Skeletal muscle cell (primary cell): ENCODE measurements around the gene TAS2R30.
A peak's percentile ranks its signal among the peaks of the same experiment; 100 is the strongest.

Source experiments
- DNase-seq: peaks from one replicate; pipeline ENCODE4 v3.0.0-alpha.2; 2010; ENCODE audit warnings: low read depth
- H3K4me3 ChIP-seq: 2 replicates; pipeline ENCODE4 v1.5.1; 2011; ENCODE audit warnings: low read depth, mild to moderate bottlenecking, control low read depth, low read length, moderate library complexity

Gene TAS2R30

GRCh38 chr12:11134305-11134704 is at the start of gene TAS2R30:
TAS2R30 (minus strand) TSS chr12:11134644; CDS start chr12:11134244, 400 bp downstream.
- DNase-seq, result no peak

GRCh38 chr12:11183011-11183410 is 48.6 kb upstream of the TAS2R30 start:
- no peak for DNase-seq
- H3K4me3 ChIP-seq, result no peak overlapping the region

More at GRCh38 chr12:11134305-11134704, at the start of gene TAS2R30:
- no peak within 1 kb of the TSS for H3K4me3 ChIP-seq

GRCh38 chr12:11182529-11182928 is 48.1 kb upstream of the TAS2R30 start:
- H3K4me3 ChIP-seq, result no peak overlapping the region
- no peak for DNase-seq

- H3K4me3 ChIP-seq, result no peak overlapping the region
- no peak for DNase-seq
Measured at GRCh38 chr12:11178250-11178649, 43.8 kb upstream of the TAS2R30 start.

DNA sequence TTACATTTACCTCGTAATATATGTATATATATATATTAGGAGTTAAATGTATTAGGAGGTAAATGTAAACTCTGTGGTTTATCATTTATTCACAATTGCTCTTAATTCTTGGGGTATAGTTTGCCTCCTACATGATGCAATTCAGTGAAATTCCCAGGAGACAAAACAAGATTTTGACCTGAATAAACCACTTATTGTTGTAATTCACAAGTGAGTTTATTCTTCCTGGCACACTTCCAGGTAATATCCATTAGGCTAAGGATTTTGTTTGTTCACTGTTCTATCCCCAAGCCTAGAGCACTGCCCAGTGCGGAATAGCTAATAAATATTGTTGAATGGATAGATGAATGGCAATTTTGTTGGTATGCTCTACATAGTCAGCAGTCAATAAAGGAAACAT is 39.6 kb upstream of the TAS2R30 start:
- peak; percentile 38 for DNase-seq

DNA sequence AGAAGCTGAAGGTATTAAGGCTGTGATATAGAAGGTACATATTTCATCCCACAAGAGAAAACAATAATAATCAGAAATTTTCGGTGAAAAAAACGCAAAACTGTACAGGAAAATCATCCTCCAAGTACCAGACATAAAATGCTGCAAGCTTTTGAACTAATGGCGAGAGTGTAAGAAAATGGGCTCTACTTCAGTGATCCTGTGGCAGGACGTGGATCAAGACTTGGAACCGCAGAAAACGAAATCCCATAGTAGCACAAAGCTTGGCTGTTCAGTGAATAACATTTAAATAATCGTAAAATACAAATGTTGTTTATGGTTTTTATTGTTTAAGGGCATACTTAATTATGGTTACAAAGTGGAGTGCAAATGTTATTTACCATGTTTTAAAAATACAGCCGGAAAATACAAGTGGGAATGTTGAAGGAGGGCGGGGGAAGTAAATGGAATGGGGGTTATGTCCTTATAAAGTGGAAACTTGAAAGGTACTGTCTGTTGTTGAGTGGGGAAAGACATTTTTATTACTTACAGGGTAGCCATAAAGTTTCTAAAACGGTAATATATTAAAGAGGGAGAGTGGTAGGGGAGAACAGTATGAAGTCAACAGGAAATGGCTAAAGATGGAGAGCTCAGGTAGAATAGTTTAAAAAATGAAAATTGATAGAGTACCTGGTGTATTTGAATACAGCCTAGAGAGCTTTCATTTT is 37.7 kb upstream of the TAS2R30 start:
- DNase-seq, result no peak
- H3K4me3 ChIP-seq, result peak overlapping the region; percentile 69

More for the DNA sequence above, 39.6 kb upstream of the TAS2R30 start:
- no peak overlapping the region for H3K4me3 ChIP-seq

DNA sequence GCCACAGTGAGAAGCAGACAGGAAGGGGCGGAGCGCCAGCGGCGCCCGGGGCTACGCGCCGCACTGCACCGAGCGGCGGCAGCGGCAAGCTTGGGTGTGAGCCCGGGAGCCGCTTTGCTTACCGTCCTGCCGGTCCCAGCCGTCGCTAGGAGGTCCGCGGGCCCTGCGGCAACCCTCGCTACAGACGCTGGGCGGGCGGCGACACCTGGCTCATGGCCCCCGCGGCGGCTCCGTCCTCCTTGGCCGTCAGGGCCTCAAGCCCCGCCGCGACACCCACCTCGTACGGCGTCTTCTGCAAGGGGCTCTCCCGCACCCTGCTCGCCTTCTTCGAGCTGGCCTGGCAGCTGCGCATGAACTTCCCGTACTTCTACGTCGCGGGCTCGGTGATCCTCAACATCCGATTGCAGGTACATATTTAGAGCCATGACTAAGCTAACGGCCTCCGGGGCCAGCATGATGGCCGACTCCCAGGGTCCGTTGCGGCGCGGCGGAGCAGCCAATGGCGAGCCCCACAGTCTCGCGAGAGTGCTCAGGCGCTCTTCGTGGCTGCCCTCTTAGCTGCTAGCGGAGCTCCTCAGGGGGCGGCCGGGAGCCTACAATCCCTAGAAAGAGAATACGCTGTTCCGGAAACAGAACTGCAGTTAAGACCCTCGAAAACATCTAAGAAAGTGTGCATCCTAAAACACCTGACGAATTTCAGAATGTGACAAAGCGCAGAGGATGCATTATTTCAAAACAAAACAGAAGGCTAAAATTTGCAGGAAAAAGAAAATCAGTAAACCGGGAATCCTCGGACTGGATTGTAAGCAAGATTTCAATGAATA is 36.9 kb upstream of the TAS2R30 start, which contains the start of gene SMIM10L1:
Gene SMIM10L1 (plus strand): TSS at position 50 of the 824 bp plus-strand sequence. CDS start 163 bp downstream, at position 213.
- peak within 1 kb of the TSS; percentile 69 for H3K4me3 ChIP-seq
- DNase-seq, result peak; percentile 91

DNA sequence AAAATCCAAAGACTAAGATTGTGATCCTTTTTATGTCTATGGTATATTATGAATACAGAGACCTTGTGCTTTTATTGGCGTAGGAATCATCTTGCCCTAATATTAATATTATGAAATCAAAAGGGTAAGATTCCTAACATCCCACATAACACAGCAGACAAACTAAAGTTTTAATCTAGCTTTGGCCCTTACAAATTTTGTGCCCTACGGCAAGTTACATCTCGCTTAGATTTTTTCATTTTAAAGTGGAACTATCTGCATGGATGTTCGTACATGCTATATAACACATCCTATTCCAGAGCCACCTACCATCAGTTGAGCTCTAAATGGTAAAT is 36.3 kb upstream of the TAS2R30 start:
- peak overlapping the region; percentile 69 for H3K4me3 ChIP-seq
- DNase-seq, result no peak

- no peak for DNase-seq
- H3K4me3 ChIP-seq, result no peak overlapping the region
Measured at GRCh38 chr12:11166300-11166699, 31.9 kb upstream of the TAS2R30 start.

- H3K4me3 ChIP-seq, result no peak overlapping the region
- DNase-seq, result no peak
Measured at GRCh38 chr12:11164384-11164783, 29.9 kb upstream of the TAS2R30 start.

GRCh38 chr12:11162502-11162901 is 28.1 kb upstream of the TAS2R30 start:
- DNase-seq, result no peak
- H3K4me3 ChIP-seq, result no peak overlapping the region

- H3K4me3 ChIP-seq, result no peak overlapping the region
- DNase-seq, result no peak
Measured at GRCh38 chr12:11158885-11159444, 24.5 kb upstream of the TAS2R30 start.

DNA sequence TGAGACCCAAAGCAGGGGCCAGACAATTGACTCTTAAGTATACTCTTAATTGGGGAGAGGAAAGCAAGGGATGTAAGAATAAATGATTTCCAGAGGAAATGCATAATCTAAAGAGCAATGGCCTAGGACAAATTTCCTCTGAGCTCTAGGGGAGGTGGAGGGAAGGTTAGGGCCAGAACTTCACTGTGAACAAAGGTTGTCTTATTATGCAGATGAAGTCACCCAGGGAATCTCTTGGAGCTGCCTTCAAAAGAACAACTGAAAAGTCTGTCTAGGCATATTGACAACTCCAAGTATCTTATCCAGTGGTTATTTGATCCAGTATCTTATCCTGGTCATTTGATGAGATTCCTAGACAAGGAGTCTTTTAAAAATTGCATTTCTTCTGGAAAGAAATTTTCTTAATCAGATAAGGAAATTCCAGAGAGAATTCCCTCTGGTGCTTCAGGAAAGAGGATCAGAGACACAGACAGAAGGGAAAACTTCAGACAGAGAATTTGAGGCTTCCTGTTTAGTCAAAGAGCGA is 20.0 kb upstream of the TAS2R30 start:
- no peak overlapping the region for H3K4me3 ChIP-seq
- DNase-seq, result no peak

GRCh38 chr12:11152725-11153124 is 18.3 kb upstream of the TAS2R30 start:
- no peak overlapping the region for H3K4me3 ChIP-seq
- DNase-seq, result no peak

GRCh38 chr12:11150832-11151231 is 16.4 kb upstream of the TAS2R30 start:
- DNase-seq, result no peak
- H3K4me3 ChIP-seq, result no peak overlapping the region

DNA sequence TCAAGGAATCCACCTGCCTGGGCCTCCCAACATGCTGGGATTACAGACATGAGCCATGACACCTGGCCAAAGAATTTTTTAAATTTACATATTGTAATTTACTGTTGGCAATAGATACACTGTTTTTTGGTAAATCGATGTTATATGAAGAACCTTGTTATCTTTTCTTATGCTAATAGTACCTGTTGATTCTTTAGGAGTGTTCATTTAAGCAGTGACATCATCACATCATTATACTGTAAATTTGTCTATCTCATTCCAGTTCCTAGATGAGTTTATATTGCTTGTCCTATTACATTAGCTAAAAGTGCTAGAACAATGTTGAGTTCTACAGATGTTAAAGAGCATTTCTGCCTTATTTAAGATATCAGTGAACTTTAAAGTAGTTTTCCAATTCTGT is 13.0 kb upstream of the TAS2R30 start:
- no peak overlapping the region for H3K4me3 ChIP-seq
- no peak for DNase-seq

- no peak overlapping the region for H3K4me3 ChIP-seq
Measured at GRCh38 chr12:11144297-11144696, 9.9 kb upstream of the TAS2R30 start.

DNA sequence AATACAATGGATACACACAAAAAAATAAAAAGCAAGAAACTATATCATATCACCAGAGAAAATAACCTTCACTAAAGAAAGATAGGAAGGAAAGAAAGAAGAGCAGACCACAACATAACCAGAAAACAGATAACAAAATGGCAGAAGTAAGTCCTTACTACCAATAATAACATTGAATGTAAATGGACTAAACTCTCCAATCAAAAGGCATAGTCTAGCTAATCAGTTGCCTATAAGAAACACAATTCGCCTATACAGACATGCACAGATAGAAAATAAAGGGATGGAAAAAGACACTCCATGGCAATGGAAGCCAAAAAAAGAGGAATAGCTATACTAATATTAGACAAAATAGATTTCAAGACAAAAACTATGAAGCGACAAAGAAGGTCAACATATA is 8.9 kb upstream of the TAS2R30 start:
- no peak overlapping the region for H3K4me3 ChIP-seq
- DNase-seq, result no peak

More at GRCh38 chr12:11144297-11144696, 9.9 kb upstream of the TAS2R30 start:
- DNase-seq, result no peak

DNA sequence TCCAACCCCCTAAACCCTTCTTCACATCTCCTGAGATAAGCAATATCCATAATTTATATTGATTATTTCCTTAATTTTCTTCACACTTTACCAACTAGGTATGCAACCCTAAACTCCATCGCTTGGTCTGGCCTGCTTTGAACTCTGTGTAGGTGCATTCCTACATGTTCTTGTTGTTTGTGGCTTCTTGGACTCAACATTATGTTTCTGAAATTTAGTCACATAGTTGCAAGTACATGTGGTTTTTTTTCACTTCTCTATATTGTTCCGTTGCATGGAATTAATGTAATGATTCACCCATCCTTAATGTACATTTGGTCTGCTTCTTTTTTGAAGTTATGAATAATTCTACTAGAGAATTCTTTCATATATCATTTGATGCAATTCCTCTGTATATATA is 1.6 kb upstream of the TAS2R30 start:
- no peak for DNase-seq
- no peak overlapping the region for H3K4me3 ChIP-seq

DNA sequence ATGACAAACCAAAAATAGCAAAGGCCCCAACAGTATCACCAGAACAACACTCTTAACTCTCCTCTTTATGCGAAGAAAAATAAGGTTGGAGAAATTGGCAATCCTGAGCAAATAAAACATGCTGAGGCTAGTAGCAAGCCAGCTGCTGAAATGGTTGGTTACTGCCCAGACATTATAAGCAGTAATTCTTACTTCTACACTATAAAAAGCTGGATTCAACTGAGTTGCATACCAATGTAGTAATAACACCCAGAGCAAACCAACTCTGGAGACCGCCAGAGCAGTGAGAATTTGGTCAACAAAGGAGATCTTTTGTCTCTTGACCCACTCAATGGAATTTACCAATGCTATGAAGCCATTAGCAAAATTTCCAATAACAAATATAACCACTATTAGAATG is 628 bp downstream of the TAS2R30 start:
- DNase-seq, result no peak
- no peak overlapping the region for H3K4me3 ChIP-seq
